ENCODE results near the gene LCN1. TPM values are rescaled to one million over a fixed set of nuclear protein-coding genes. Genes with fewer than 3 reads are reported as not detected.

Gene LCN1
- total and polyA plus RNA-seq, 2 experiments from 2014 or later: 0.27 TPM; not detected in 1

- no peak for ATAC-seq
- no peak overlapping the region for H3K4me2 ChIP-seq
- no peaks in the 10 kb centered on the region for H3F3A ChIP-seq (replicated peaks; ENCODE audit: low read depth)
- TF ChIP-seq, protein P1, sequence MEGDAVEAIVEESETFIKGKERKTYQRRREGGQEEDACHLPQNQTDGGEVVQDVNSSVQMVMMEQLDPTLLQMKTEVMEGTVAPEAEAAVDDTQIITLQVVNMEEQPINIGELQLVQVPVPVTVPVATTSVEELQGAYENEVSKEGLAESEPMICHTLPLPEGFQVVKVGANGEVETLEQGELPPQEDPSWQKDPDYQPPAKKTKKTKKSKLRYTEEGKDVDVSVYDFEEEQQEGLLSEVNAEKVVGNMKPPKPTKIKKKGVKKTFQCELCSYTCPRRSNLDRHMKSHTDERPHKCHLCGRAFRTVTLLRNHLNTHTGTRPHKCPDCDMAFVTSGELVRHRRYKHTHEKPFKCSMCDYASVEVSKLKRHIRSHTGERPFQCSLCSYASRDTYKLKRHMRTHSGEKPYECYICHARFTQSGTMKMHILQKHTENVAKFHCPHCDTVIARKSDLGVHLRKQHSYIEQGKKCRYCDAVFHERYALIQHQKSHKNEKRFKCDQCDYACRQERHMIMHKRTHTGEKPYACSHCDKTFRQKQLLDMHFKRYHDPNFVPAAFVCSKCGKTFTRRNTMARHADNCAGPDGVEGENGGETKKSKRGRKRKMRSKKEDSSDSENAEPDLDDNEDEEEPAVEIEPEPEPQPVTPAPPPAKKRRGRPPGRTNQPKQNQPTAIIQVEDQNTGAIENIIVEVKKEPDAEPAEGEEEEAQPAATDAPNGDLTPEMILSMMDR (conservative IDR thresholded peaks at IDR 0.05; ENCODE audit: low read depth in 2 of 2): no peak
- TF ChIP-seq CREB1 (CRISPR knock-in tag; IDR thresholded peaks at IDR 0.05; ENCODE audit: low read depth) (no peak), NANOG (IDR thresholded peaks at IDR 0.05; ENCODE audit: borderline replicate concordance) (no peak), EZH2phosphoT487 (IDR thresholded peaks at IDR 0.05; ENCODE audit: unreplicated experiment) (no peak), EZH2 (IDR thresholded peaks at IDR 0.05; ENCODE audit: low read depth, unreplicated experiment) (no peak), STAT1 (IDR thresholded peaks at IDR 0.05; ENCODE audit: unreplicated experiment) (no peak), ZNF114 (CRISPR knock-in tag; IDR thresholded peaks at IDR 0.05) (no peak), JUNB (IDR thresholded peaks at IDR 0.05; ENCODE audit: unreplicated experiment) (no peak), REST (IDR thresholded peaks at IDR 0.05; ENCODE audit: unreplicated experiment) (no peak)
- TF ChIP-seq, protein P2, sequence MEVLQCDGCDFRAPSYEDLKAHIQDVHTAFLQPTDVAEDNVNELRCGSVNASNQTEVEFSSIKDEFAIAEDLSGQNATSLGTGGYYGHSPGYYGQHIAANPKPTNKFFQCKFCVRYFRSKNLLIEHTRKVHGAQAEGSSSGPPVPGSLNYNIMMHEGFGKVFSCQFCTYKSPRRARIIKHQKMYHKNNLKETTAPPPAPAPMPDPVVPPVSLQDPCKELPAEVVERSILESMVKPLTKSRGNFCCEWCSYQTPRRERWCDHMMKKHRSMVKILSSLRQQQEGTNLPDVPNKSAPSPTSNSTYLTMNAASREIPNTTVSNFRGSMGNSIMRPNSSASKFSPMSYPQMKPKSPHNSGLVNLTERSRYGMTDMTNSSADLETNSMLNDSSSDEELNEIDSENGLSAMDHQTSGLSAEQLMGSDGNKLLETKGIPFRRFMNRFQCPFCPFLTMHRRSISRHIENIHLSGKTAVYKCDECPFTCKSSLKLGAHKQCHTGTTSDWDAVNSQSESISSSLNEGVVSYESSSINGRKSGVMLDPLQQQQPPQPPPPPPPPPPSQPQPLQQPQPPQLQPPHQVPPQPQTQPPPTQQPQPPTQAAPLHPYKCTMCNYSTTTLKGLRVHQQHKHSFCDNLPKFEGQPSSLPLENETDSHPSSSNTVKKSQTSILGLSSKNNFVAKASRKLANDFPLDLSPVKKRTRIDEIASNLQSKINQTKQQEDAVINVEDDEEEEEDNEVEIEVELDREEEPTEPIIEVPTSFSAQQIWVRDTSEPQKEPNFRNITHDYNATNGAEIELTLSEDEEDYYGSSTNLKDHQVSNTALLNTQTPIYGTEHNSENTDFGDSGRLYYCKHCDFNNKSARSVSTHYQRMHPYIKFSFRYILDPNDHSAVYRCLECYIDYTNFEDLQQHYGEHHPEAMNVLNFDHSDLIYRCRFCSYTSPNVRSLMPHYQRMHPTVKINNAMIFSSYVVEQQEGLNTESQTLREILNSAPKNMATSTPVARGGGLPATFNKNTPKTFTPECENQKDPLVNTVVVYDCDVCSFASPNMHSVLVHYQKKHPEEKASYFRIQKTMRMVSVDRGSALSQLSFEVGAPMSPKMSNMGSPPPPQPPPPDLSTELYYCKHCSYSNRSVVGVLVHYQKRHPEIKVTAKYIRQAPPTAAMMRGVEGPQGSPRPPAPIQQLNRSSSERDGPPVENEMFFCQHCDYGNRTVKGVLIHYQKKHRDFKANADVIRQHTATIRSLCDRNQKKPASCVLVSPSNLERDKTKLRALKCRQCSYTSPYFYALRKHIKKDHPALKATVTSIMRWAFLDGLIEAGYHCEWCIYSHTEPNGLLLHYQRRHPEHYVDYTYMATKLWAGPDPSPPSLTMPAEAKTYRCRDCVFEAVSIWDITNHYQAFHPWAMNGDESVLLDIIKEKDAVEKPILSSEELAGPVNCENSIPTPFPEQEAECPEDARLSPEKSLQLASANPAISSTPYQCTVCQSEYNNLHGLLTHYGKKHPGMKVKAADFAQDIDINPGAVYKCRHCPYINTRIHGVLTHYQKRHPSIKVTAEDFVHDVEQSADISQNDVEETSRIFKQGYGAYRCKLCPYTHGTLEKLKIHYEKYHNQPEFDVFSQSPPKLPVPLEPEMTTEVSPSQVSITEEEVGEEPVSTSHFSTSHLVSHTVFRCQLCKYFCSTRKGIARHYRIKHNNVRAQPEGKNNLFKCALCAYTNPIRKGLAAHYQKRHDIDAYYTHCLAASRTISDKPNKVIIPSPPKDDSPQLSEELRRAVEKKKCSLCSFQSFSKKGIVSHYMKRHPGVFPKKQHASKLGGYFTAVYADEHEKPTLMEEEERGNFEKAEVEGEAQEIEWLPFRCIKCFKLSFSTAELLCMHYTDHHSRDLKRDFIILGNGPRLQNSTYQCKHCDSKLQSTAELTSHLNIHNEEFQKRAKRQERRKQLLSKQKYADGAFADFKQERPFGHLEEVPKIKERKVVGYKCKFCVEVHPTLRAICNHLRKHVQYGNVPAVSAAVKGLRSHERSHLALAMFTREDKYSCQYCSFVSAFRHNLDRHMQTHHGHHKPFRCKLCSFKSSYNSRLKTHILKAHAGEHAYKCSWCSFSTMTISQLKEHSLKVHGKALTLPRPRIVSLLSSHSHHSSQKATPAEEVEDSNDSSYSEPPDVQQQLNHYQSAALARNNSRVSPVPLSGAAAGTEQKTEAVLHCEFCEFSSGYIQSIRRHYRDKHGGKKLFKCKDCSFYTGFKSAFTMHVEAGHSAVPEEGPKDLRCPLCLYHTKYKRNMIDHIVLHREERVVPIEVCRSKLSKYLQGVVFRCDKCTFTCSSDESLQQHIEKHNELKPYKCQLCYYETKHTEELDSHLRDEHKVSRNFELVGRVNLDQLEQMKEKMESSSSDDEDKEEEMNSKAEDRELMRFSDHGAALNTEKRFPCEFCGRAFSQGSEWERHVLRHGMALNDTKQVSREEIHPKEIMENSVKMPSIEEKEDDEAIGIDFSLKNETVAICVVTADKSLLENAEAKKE (CRISPR knock-in tag; IDR thresholded peaks at IDR 0.05): no peak
- H3K4me3 ChIP-seq: no peak overlapping the region
- no peaks in the 10 kb centered on the region for H3K9me2 ChIP-seq (ENCODE audit: insufficient read depth)
- H2AFZ ChIP-seq: no peak overlapping the region
- Mint-ChIP-seq H3K27ac (no peak overlapping the region), H3K4me1 (peaks cover 12% of the 10 kb centered on the region), H3K36me3 (ENCODE audit: low read depth) (peaks cover 39% of the 10 kb centered on the region), H3K27me3 (ENCODE audit: insufficient read depth, low read depth, poor library complexity) (peaks cover 11% of the 10 kb centered on the region), H3K9me3 (no peaks in the 10 kb centered on the region; the same call in 2 of the 3 replicates), H3K4me3 (no peak overlapping the region)
- no peaks in the 10 kb centered on the region for H3K27me3 ChIP-seq (ENCODE audit: insufficient read depth)
- H3K36me3 ChIP-seq (ENCODE audit: insufficient read depth): peaks cover 9% of the 10 kb centered on the region; the same call in 1 of the 2 replicates
- peaks cover 19% of the 10 kb centered on the region for H3K79me2 ChIP-seq (replicated peaks; ENCODE audit: insufficient read depth)
- no peaks in the 10 kb centered on the region; the same call in 1 of the 2 replicates for H4K20me1 ChIP-seq (replicated peaks; ENCODE audit: insufficient read depth)
- DNase-seq (ENCODE audit: low spot score): no peak
- H3K27ac ChIP-seq (ENCODE audit: low read depth): no peak overlapping the region
- no peaks in the 10 kb centered on the region; the same call in 1 of the 2 replicates for H3K4me1 ChIP-seq (ENCODE audit: insufficient read depth)
Observed at GRCh38 chr9:135505406-135506187, 15.6 kb upstream of the LCN1 start.

Measured in GM23338 (cell line).